HL-60 (cell line): Measurements from ENCODE around the gene IDH3B.

Experiments
- DNase-seq, 2 experiments: peaks; one replicate each; pipeline ENCODE4 v3.0.0-alpha.2; 2010 to 2020; ENCODE audit warnings: low read depth in 1 of 2, low spot score in 1 of 2
- H3K27ac ChIP-seq: fragments of 250-450 bp; sonication (Bioruptor Pico); replicated peaks from 2 replicates; pipeline ENCODE4 v1.5.1; 2020; ENCODE audit warnings: mild to moderate bottlenecking, moderate library complexity
- H3K27me3 ChIP-seq: fragments of 250-450 bp; sonication (Bioruptor Pico); 2 replicates; pipeline ENCODE4 v1.5.1; 2021; ENCODE audit warnings: mild to moderate bottlenecking, moderate library complexity; ENCODE audit not compliant: insufficient read depth, poor library complexity, severe bottlenecking
- H3K4me3 ChIP-seq: replicated peaks from 2 replicates; pipeline ENCODE4 v1.5.1; 2011; ENCODE audit warnings: mild to moderate bottlenecking, control low read depth, low read length; ENCODE audit not compliant: insufficient read depth
- GABPA ChIP-seq: IDR thresholded peaks from 2 replicates; pipeline ENCODE4 v1.6.1; 2012; ENCODE audit warnings: low read depth
- POLR2AphosphoS5 ChIP-seq: IDR thresholded peaks from 2 replicates; pipeline ENCODE4 v1.6.1; 2012; ENCODE audit warnings: low read depth
- SPI1 ChIP-seq: IDR thresholded peaks from 2 replicates; pipeline ENCODE4 v1.6.1; 2012; ENCODE audit warnings: low read depth, mild to moderate bottlenecking, borderline replicate concordance
- TF ChIP-seq, protein P1 (sequence below): IDR thresholded peaks from 2 replicates; pipeline ENCODE4 v1.6.1; 2012; ENCODE audit warnings: low read depth; ENCODE audit not compliant: insufficient replicate concordance
- TF ChIP-seq, protein P2 (sequence below): IDR thresholded peaks from one replicate; pipeline ENCODE4 v1.5.1; 2011; ENCODE audit warnings: low read length, control low read depth, inconsistent platforms; ENCODE audit not compliant: insufficient read depth

The IDH3B gene

DNA sequence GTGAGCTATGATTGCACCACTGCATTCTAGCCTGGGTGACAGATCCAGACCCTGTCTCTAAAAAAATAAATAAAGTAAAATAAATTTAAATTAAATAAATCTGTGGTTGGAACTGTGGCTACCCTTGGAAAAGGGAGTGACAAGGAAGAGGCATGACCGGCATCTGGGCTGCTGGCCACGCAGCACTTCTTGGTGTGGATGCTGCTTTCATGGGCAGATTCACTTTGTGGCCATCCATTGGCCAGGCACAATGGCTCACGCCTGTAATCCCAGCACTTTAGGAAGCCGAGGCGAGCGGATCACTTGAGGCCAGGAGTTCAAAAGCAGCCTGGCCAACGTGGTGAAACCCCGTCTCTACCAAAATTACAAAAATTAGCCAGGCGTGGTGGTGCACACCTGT lies 44.6 kb upstream of the IDH3B start:
- no peak for TF ChIP-seq GABPA
- no peak for DNase-seq
- Histone ChIP-seq H3K4me3 (no peak overlapping the region), H3K27me3 (peaks cover 14% of the 10 kb centered on the region), H3K27ac (no peak overlapping the region)

DNA sequence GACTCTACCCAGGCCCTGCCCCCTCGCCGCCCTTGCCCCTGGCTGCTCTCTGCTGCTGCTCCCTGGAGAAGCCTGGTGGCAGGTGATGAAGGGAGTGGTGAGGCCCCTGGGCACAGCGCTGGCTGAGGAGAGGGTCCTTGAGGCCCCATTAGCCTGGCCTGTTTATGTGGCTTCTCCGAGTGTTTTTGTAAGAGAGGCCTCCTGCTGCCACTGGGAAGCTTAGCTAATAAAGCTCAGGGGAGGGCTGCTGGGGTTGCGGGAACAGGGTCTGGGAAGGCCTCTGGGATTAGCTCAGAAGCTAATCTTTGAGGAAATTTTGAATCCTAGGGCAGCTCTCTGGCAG lies 44.0 kb upstream of the IDH3B start:
- DNase-seq = no peak
- TF ChIP-seq POLR2AphosphoS5 = no peak
- TF ChIP-seq, protein P1, sequence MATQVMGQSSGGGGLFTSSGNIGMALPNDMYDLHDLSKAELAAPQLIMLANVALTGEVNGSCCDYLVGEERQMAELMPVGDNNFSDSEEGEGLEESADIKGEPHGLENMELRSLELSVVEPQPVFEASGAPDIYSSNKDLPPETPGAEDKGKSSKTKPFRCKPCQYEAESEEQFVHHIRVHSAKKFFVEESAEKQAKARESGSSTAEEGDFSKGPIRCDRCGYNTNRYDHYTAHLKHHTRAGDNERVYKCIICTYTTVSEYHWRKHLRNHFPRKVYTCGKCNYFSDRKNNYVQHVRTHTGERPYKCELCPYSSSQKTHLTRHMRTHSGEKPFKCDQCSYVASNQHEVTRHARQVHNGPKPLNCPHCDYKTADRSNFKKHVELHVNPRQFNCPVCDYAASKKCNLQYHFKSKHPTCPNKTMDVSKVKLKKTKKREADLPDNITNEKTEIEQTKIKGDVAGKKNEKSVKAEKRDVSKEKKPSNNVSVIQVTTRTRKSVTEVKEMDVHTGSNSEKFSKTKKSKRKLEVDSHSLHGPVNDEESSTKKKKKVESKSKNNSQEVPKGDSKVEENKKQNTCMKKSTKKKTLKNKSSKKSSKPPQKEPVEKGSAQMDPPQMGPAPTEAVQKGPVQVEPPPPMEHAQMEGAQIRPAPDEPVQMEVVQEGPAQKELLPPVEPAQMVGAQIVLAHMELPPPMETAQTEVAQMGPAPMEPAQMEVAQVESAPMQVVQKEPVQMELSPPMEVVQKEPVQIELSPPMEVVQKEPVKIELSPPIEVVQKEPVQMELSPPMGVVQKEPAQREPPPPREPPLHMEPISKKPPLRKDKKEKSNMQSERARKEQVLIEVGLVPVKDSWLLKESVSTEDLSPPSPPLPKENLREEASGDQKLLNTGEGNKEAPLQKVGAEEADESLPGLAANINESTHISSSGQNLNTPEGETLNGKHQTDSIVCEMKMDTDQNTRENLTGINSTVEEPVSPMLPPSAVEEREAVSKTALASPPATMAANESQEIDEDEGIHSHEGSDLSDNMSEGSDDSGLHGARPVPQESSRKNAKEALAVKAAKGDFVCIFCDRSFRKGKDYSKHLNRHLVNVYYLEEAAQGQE = no peak
- no peak for TF ChIP-seq GABPA
- TF ChIP-seq, protein P2, sequence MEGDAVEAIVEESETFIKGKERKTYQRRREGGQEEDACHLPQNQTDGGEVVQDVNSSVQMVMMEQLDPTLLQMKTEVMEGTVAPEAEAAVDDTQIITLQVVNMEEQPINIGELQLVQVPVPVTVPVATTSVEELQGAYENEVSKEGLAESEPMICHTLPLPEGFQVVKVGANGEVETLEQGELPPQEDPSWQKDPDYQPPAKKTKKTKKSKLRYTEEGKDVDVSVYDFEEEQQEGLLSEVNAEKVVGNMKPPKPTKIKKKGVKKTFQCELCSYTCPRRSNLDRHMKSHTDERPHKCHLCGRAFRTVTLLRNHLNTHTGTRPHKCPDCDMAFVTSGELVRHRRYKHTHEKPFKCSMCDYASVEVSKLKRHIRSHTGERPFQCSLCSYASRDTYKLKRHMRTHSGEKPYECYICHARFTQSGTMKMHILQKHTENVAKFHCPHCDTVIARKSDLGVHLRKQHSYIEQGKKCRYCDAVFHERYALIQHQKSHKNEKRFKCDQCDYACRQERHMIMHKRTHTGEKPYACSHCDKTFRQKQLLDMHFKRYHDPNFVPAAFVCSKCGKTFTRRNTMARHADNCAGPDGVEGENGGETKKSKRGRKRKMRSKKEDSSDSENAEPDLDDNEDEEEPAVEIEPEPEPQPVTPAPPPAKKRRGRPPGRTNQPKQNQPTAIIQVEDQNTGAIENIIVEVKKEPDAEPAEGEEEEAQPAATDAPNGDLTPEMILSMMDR = no peak
- no peak for TF ChIP-seq SPI1
- Histone ChIP-seq H3K27me3 (peaks cover 14% of the 10 kb centered on the region), H3K4me3 (no peak overlapping the region), H3K27ac (no peak overlapping the region)

DNA sequence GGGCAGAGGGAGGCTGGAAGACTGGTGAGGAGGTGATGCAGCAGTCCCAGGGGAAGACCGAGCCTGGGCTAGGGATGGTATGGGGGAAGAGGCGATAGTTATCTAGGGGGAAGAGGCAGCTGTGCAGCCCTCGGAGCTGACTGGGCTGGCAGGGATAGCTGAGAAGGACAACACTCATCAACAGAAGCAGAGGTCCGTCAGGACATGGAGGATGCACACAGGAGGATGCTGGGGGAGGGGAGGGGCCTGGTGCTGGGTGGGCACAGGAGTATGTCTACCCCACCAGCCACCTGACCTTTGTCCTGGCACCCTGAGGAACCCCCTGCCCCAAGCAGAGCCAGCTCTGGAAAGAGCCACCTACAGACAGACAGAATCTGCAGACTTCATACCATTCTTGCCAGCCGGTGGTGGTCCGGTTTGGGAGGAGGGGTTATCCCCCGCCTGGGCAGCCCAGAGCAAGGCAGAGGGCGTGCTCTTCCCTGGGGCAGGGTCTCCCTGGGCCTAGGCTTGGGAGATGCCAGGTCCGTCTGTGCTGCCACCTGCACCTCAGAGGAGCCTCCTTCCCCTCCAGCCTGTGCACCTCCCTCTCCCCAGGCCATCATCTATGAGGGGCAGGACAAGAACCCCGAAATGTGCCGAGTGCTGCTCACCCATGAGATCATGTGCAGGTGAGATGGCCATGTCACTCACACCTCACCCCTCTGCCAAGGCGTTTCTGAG lies 43.5 kb upstream of the IDH3B start:
- Histone ChIP-seq H3K27ac (no peak overlapping the region), H3K4me3 (no peak overlapping the region), H3K27me3 (peaks cover 12% of the 10 kb centered on the region)
- TF ChIP-seq, protein P1 = no peak
- TF ChIP-seq GABPA (no peak), SPI1 (no peak)
- DNase-seq = no peak

DNA sequence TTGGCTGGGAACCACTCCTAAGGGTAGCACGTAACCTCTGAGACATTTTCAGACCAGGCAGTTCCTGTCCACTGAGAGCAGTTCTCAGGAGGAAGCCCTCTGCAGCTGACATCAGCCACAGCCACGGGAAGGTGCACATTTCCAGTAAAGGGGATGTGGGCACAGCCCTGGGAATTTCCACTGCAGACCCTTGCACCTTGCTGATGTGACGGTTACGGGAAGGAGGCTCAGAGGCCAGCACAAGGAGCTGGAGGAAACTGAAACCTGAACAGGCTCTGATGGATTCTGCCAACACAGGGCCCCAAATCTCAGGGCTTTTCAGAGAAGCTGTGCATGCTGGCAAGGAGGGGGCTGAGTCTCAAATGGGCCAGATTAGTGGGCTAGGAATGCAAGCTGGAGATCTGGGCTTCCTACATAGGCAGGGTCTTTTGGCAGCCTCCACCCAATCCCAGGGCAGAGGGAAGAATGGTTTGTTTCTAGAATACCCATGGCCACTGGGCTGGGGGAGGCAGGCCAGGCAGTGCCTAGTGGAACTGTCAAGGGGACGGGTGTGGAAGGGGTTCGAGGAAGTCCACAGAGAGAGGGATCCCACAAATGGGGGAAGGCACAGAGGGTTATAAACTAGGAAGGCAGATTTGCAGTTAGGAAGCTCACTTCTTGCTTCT lies 42.8 kb upstream of the IDH3B start:
- Histone ChIP-seq H3K4me3 (no peak overlapping the region), H3K27ac (no peak overlapping the region), H3K27me3 (peaks cover 8% of the 10 kb centered on the region)
- TF ChIP-seq GABPA (no peak), SPI1 (no peak), POLR2AphosphoS5 (no peak)
- TF ChIP-seq, protein P1 = no peak
- TF ChIP-seq, protein P2 = no peak
- no peak for DNase-seq
